PC-3 (cell line): ENCODE results near the gene HIVEP3.

ENCODE experiments used
- EZH2 ChIP-seq: fragments of 300-600 bp; sonication (generic); IDR thresholded peaks from one replicate; pipeline ENCODE4 v1.6.1; 2017; ENCODE audit warnings: antibody characterized with exemption, mild to moderate bottlenecking, low read length; ENCODE audit not compliant: unreplicated experiment
- EZH2phosphoT487 ChIP-seq: fragments of 300-600 bp; sonication (generic); IDR thresholded peaks from 2 replicates; pipeline ENCODE4 v1.6.1; 2018; ENCODE audit warnings: mild to moderate bottlenecking, antibody characterized with exemption, low read length, borderline replicate concordance
- TF ChIP-seq, protein P1 (sequence below): fragments of 300-600 bp; sonication (generic); conservative IDR thresholded peaks from 2 replicates; pipeline ENCODE4 v1.5.1; 2017; ENCODE audit warnings: antibody characterized with exemption, low read depth, mild to moderate bottlenecking, low read length

DNA sequence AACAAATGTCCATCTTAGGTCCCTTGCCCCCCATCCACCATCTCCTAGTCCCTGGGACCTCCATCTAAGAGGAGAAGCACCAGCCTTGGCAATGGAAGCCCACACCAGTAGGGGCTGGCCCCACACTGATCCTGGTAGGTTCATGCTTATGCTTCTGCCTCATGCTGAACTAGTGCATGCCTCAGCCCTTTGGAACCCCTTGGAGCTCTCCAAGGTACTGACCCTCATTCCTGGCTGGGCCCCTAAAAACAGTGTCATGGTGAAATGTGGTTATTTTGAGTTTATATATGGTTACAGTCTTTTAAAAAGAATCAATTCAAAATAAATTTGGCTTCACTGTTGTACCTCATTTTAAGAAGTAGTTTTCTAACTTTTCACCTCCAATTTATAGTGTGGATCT lies 108.3 kb downstream of the HIVEP3 start:
- TF ChIP-seq, protein P1, sequence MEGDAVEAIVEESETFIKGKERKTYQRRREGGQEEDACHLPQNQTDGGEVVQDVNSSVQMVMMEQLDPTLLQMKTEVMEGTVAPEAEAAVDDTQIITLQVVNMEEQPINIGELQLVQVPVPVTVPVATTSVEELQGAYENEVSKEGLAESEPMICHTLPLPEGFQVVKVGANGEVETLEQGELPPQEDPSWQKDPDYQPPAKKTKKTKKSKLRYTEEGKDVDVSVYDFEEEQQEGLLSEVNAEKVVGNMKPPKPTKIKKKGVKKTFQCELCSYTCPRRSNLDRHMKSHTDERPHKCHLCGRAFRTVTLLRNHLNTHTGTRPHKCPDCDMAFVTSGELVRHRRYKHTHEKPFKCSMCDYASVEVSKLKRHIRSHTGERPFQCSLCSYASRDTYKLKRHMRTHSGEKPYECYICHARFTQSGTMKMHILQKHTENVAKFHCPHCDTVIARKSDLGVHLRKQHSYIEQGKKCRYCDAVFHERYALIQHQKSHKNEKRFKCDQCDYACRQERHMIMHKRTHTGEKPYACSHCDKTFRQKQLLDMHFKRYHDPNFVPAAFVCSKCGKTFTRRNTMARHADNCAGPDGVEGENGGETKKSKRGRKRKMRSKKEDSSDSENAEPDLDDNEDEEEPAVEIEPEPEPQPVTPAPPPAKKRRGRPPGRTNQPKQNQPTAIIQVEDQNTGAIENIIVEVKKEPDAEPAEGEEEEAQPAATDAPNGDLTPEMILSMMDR, result no peak
- TF ChIP-seq EZH2phosphoT487, result no peak
- no peak for TF ChIP-seq EZH2
